Neural cell (in vitro differentiated cells): ENCODE results near the gene ATP13A5.

ENCODE experiments used
- CTCF ChIP-seq: fragments of 450-650 bp; IDR thresholded peaks from 2 replicates; pipeline ENCODE4 v1.5.1; 2014; ENCODE audit warnings: antibody characterized with exemption, mild to moderate bottlenecking, moderate library complexity; ENCODE audit not compliant: poor library complexity, severe bottlenecking
- EP300 ChIP-seq: fragments of 450-650 bp; conservative IDR thresholded peaks from 2 replicates; pipeline ENCODE4 v1.6.1; 2014; ENCODE audit warnings: antibody characterized with exemption, mild to moderate bottlenecking, moderate library complexity; ENCODE audit not compliant: poor library complexity, severe bottlenecking
- EZH2 ChIP-seq: fragments of 200-600, 300-800 bp; shearing (Covaris generic), sonication (generic); IDR thresholded peaks from 2 replicates; pipeline ENCODE4 v1.6.1; 2014; ENCODE audit warnings: antibody characterized with exemption, low read length, borderline replicate concordance, mild to moderate bottlenecking; ENCODE audit not compliant: insufficient read depth, poor library complexity, severe bottlenecking
- POLR2AphosphoS5 ChIP-seq: IDR thresholded peaks from 2 replicates; pipeline ENCODE4 v1.6.1; 2012
- REST ChIP-seq: IDR thresholded peaks from 2 replicates; pipeline ENCODE4 v1.6.1; 2012; ENCODE audit warnings: borderline replicate concordance

GRCh38 chr3:193335031-193335430 is 43.5 kb downstream of the ATP13A5 start:
- TF ChIP-seq POLR2AphosphoS5 (no peak), CTCF (no peak), EP300 (no peak), EZH2 (no peak), REST (no peak)
